H1 (cell line): ENCODE data around the gene KIAA1614. TPM values are rescaled to one million over a fixed set of nuclear protein-coding genes. Genes with fewer than 3 reads are reported as not detected.

Experiments
- GABPA ChIP-seq: IDR thresholded peaks from 2 replicates; pipeline ENCODE4 v1.6.1; 2011; ENCODE audit warnings: mild to moderate bottlenecking, low read length, moderate library complexity, borderline replicate concordance; ENCODE audit not compliant: insufficient read depth
- SIRT6 ChIP-seq: IDR thresholded peaks from one replicate; pipeline ENCODE4 v1.7.1; 2012; ENCODE audit warnings: low read length, inconsistent platforms
- TCF12 ChIP-seq: IDR thresholded peaks from 2 replicates; pipeline ENCODE4 v1.6.1; 2011; ENCODE audit warnings: low read depth, mild to moderate bottlenecking, low read length
- TEAD4 ChIP-seq: IDR thresholded peaks from 2 replicates; pipeline ENCODE4 v1.6.1; 2012; ENCODE audit warnings: low read depth, low read length, inconsistent platforms, mixed read lengths
- polyA plus RNA-seq, 7 experiments: library from polyadenylated mRNA; depleted of rRNA in 3 of 7; stranded (reverse) in 5 of 7; unstranded in 2 of 7; fragments of >200 nt in 5 of 7; fragments of 200-250 nt in 2 of 7; gene quantifications; 1 replicate in 5 of 7; 2 replicates in 1 of 7; 4 replicates in 1 of 7; pipeline versions ENCODE4 v1.2.1 to v1.2.3, GENCODE V29; 2011 to 2013; ENCODE audit warnings: missing spikeins in 2 of 7, mixed read lengths in 2 of 7
- total RNA-seq: library from RNA; stranded (reverse); fragmentation: NEBNext Ultra II Directional; extraction: Animal tissue kit (Norgen Biotek cat#: 25700); gene quantifications from 2 replicates; pipeline ENCODE4 v1.2.1, GENCODE V29; 2021

The KIAA1614 gene
- total and polyA plus RNA-seq, 2 of the 8 experiments (the other 6 are each of a cell fraction or from before 2014, with no cell fraction given), result 1.3 to 3.1 TPM

- no peak for TF ChIP-seq TCF12
- no peak for TF ChIP-seq SIRT6
- TF ChIP-seq TEAD4, result no peak
- no peak for TF ChIP-seq GABPA
- TF ChIP-seq, all 59 proteins: peak for 0
Measured at GRCh38 chr1:180964056-180964455, 51.4 kb downstream of the KIAA1614 start (continued).
